T-helper 1 cell treated with Interleukin-12 subunit alpha and Interleukin-12 subunit beta and Interleukin-4 antibody, amounts not matched to agents 30 ng/mL and 1 ng/mL, for 36 hours (primary cell): ENCODE measurements around the gene FBN1. TPM values are rescaled to one million over a fixed set of nuclear protein-coding genes. Genes with fewer than 3 reads are reported as not detected.

ENCODE experiments used
- intact Hi-C: fragments of 100-400 bp; cut with micrococcal nuclease; formaldehyde crosslinking; loops from one replicate; pipeline ENCODE4 v1.15.1; 2024
- total RNA-seq: library from RNA; stranded (reverse); gene quantifications from 2 replicates; pipeline ENCODE4 v1.2.3, GENCODE V29; 2022

Gene FBN1
- total RNA-seq, 1 donor from 2014 or later = 1.1 TPM

GRCh38 chr15:48652510-48653076, 7.1 kb upstream of the FBN1 start:
- intact Hi-C loops = no loop called here

- intact Hi-C loops = no loop called here
These were observed 5.4 kb upstream of the FBN1 start for GRCh38 chr15:48650931-48651330.

GRCh38 chr15:48647962-48648361, 2.5 kb upstream of the FBN1 start:
- intact Hi-C loops = no loop called here

GRCh38 chr15:48646331-48646730, 822 bp upstream of the FBN1 start:
- intact Hi-C loops = no loop called here

GRCh38 chr15:48644827-48645557, 517 bp downstream of the FBN1 start:
- intact Hi-C loops = loop anchor here (2.0 kb wide), 1 partner anchor 166 kb away; the partner anchor contains the start of gene CEP152

GRCh38 chr15:48644467-48644826, 1.1 kb downstream of the FBN1 start:
- intact Hi-C loops = loop anchor here (2.0 kb wide), 1 partner anchor 166 kb away; the partner anchor contains the start of gene CEP152

- intact Hi-C loops = loop anchor here (2.0 kb wide), 1 partner anchor 167 kb away; the partner anchor contains the start of gene CEP152
These were observed 1.6 kb downstream of the FBN1 start for GRCh38 chr15:48643776-48644466.

GRCh38 chr15:48643206-48643605, 2.3 kb downstream of the FBN1 start:
- intact Hi-C loops = no loop called here

- intact Hi-C loops = no loop called here
These were observed 2.7 kb downstream of the FBN1 start for GRCh38 chr15:48642795-48643194.

GRCh38 chr15:48641416-48641815, 4.1 kb downstream of the FBN1 start:
- intact Hi-C loops = no loop called here

GRCh38 chr15:48638963-48639362, 6.5 kb downstream of the FBN1 start:
- intact Hi-C loops = no loop called here

GRCh38 chr15:48637639-48638038, 7.9 kb downstream of the FBN1 start:
- intact Hi-C loops = no loop called here

GRCh38 chr15:48636511-48636910, 9.0 kb downstream of the FBN1 start:
- intact Hi-C loops = no loop called here

- intact Hi-C loops = no loop called here
These were observed 10.6 kb downstream of the FBN1 start for GRCh38 chr15:48634893-48635292.

GRCh38 chr15:48634096-48634495, 11.4 kb downstream of the FBN1 start:
- intact Hi-C loops = no loop called here

- intact Hi-C loops = no loop called here
These were observed 12.9 kb downstream of the FBN1 start for GRCh38 chr15:48632651-48633050.

- intact Hi-C loops = no loop called here
These were observed 14.2 kb downstream of the FBN1 start for GRCh38 chr15:48631176-48631770.

GRCh38 chr15:48630245-48630644, 15.3 kb downstream of the FBN1 start:
- intact Hi-C loops = no loop called here

GRCh38 chr15:48628832-48629231, 16.7 kb downstream of the FBN1 start:
- intact Hi-C loops = no loop called here

GRCh38 chr15:48627260-48627940, 18.1 kb downstream of the FBN1 start:
- intact Hi-C loops = no loop called here

GRCh38 chr15:48625126-48625525, 20.4 kb downstream of the FBN1 start:
- intact Hi-C loops = no loop called here
